Measurements from ENCODE around the gene KIF2C. TPM values are rescaled to one million over a fixed set of nuclear protein-coding genes. Genes with fewer than 3 reads are reported as not detected.

KIF2C gene
- total and polyA plus RNA-seq, 9 of the 15 experiments (the other 6 are each of a cell fraction or from before 2014, with no cell fraction given): 84.9 to 226 (median 169) TPM

- ATAC-seq: no peak
- H3K27ac ChIP-seq (ENCODE audit: extremely low read depth, low read depth, low read length): peak overlapping the region; percentile 6; the same call in 2 of the 3 replicates
- no peak for TF ChIP-seq MED1 (CRISPR knock-in tag; IDR thresholded peaks at IDR 0.05; ENCODE audit: borderline replicate concordance)
- TF ChIP-seq POLR2G (IDR thresholded peaks at IDR 0.05; ENCODE audit: low read depth, low read length): peak; percentile 56; the same call in 1 of the 2 replicates
- peak; percentile 30; the same call in 1 of the 2 replicates for TF ChIP-seq KLF1 (tag; IDR thresholded peaks at IDR 0.05)
- TF ChIP-seq ERF (CRISPR knock-in tag; IDR thresholded peaks at IDR 0.05): no peak
- TF ChIP-seq SRSF9 (IDR thresholded peaks at IDR 0.05; ENCODE audit: borderline replicate concordance, low read depth, low read length): no peak
- peak; percentile 41 for TF ChIP-seq DACH1 (IDR thresholded peaks at IDR 0.05; ENCODE audit: partially characterized antibody)
- TF ChIP-seq MITF (IDR thresholded peaks at IDR 0.05): no peak
- no peak for TF ChIP-seq RBM17 (IDR thresholded peaks at IDR 0.05; ENCODE audit: borderline replicate concordance, low read depth, low read length)
- peak; percentile 24 for TF ChIP-seq MEIS2 (IDR thresholded peaks at IDR 0.05; ENCODE audit: partially characterized antibody)
- no peak for TF ChIP-seq POLR2B (IDR thresholded peaks at IDR 0.05; ENCODE audit: low read depth, partially characterized antibody)
- no peak for TF ChIP-seq RBM15 (IDR thresholded peaks at IDR 0.05; ENCODE audit: insufficient read depth, low read length)
- no peak for TF ChIP-seq IFI16 (CRISPR knock-in tag; IDR thresholded peaks at IDR 0.05)
- no peak for TF ChIP-seq HDAC6 (IDR thresholded peaks at IDR 0.05; ENCODE audit: low read depth, low read length)
- no peak for TF ChIP-seq HNRNPK (IDR thresholded peaks at IDR 0.05; ENCODE audit: low read depth, low read length, poor library complexity, severe bottlenecking)
- TF ChIP-seq GABPA (tag; conservative IDR thresholded peaks at IDR 0.05; ENCODE audit: low read depth): no peak
- TF ChIP-seq ZBTB7A (IDR thresholded peaks at IDR 0.05; ENCODE audit: borderline replicate concordance, control insufficient read depth, low read depth, low read length): no peak
- no peak for TF ChIP-seq ZNF431 (CRISPR knock-in tag; IDR thresholded peaks at IDR 0.05)
- TF ChIP-seq KAT2B (IDR thresholded peaks at IDR 0.05; ENCODE audit: low read depth, low read length): no peak
- TF ChIP-seq SP2 (IDR thresholded peaks at IDR 0.05; ENCODE audit: extremely low read depth, low read depth, low read length, poor library complexity, severe bottlenecking): no peak
- TF ChIP-seq HDAC1 (IDR thresholded peaks at IDR 0.05): no peak
- no peak for TF ChIP-seq ZNF175 (CRISPR knock-in tag; IDR thresholded peaks at IDR 0.05; ENCODE audit: low read depth)
- no peak for TF ChIP-seq ZNF274 (IDR thresholded peaks at IDR 0.05; ENCODE audit: borderline replicate concordance, low read depth, low read length)
These were observed 62.8 kb downstream of the KIF2C start for GRCh38 chr1:44802306-44803061.

More at GRCh38 chr1:44802306-44803061, 62.8 kb downstream of the KIF2C start:
- Histone ChIP-seq H2AFZ (ENCODE audit: low read depth, low read length) (no peak overlapping the region), H4K20me1 (replicated peaks; ENCODE audit: control insufficient read depth, insufficient read depth, low read length) (no peaks in the 10 kb centered on the region), H3K27me3 (ENCODE audit: control insufficient read depth in 2 of 2, insufficient read depth in 2 of 2, low read length in 2 of 2) (no peaks in the 10 kb centered on the region; a peak in 1 of 5 replicates), H3K9ac (ENCODE audit: insufficient read depth in 1 of 2, low read depth in 2 of 2, low read length in 2 of 2) (peak overlapping the region; percentile 24 to 71; a peak in 3 of 4 replicates), H3K9me1 (ENCODE audit: control insufficient read depth, insufficient read depth, low read length) (peaks cover 5% of the 10 kb centered on the region), H3K4me2 (ENCODE audit: insufficient read depth, low read length) (peak overlapping the region; percentile 80), H3K36me3 (ENCODE audit: control insufficient read depth, insufficient read depth, low read length) (peaks cover 52% of the 10 kb centered on the region), H3K9me3 (replicated peaks; ENCODE audit: control insufficient read depth, insufficient read depth, low read depth, low read length) (no peaks in the 10 kb centered on the region), H3K79me2 (ENCODE audit: control insufficient read depth, insufficient read depth, low read length) (peaks cover 22% of the 10 kb centered on the region), H3K4me1 (replicated peaks in 1 of 2; ENCODE audit: control insufficient read depth in 2 of 2, insufficient read depth in 2 of 2, low read length in 2 of 2) (peaks cover 36 to 73% of the 10 kb centered on the region in 2 experiments), H3K4me3 (no peak overlapping the region)
- CTCF ChIA-PET (ENCODE audit: low intra/inter-chr PET ratio): no interaction called here
- intact Hi-C loops (cut with micrococcal nuclease): loop anchor here (10.0 kb wide), 1 partner anchor 168 kb away; no protein-coding TSS in a partner anchor
- WGBS (ENCODE audit: insufficient coverage, low coverage, missing lambda C conversion rate): 87% methylated on average over 13 of the region's 13 CpGs
- in situ Hi-C loops (cut with MboI): loop anchor here (10.0 kb wide), 1 partner anchor 692 kb away; the partner anchor contains the start of gene TESK2
- no peak for FAIRE-seq
- peak in 2 of 4 experiments; percentile 68 to 72 for DNase-seq (ENCODE audit: extremely low read depth in 1 of 4, low spot score in 3 of 4)
- no TSS peak for BruUV-seq (replicated peaks)
- POLR2A ChIA-PET: interaction anchor here (0.6 to 16.9 kb wide), 9 partner anchors 14 to 715 kb away, joined by 3 to 594 read pairs (median 4); partner anchors contain the start of gene BEST4

Data from K562 (cell line).